ENCODE results near the gene DNER.

The DNER gene

DNA sequence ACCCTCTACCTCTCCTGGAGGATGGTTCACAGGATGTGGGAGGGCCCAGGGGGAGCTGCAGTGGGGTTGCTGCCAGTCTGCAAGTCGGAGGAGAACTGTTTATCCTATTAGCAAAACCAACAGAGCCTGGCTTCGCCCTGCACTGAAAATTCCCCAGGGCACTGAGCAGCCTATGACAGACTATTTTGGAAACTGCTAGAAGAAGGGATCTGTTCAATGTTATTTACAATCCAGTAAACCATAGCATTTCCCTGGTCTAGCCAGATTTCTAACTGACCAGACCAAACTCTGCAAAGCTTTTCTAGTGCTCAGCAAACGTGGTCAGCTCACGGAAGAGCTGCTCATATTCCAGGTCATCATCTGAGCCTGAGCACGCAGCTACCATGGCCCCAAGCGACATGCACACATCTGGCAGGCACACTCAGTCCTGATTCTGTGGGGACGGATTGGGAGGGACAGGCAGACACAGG lies 378.4 kb downstream of the DNER start:
- H3K9ac ChIP-seq (ENCODE audit: low read depth, low read length, poor library complexity, severe bottlenecking) = no peak overlapping the region
- no peaks in the 10 kb centered on the region for H4K20me1 ChIP-seq (ENCODE audit: insufficient read depth, low read length, poor library complexity, severe bottlenecking)
- no peaks in the 10 kb centered on the region for H3K36me3 ChIP-seq (ENCODE audit: insufficient read depth, low read length)
- no peaks in the 10 kb centered on the region for H3K27me3 ChIP-seq (ENCODE audit: insufficient read depth, low read length, poor library complexity, severe bottlenecking)
- H3F3A ChIP-seq (ENCODE audit: low read depth) = no peaks in the 10 kb centered on the region
- no peaks in the 10 kb centered on the region for H3K79me2 ChIP-seq (ENCODE audit: insufficient read depth, low read length)
- no peaks in the 10 kb centered on the region for H3K9me2 ChIP-seq (replicated peaks; ENCODE audit: low read depth, low read length)
- H3K4me3 ChIP-seq (ENCODE audit: low read length, poor library complexity, severe bottlenecking) = no peak overlapping the region
- no peak overlapping the region for H2AFZ ChIP-seq (ENCODE audit: low read length)
- no peaks in the 10 kb centered on the region for H3K4me1 ChIP-seq (ENCODE audit: insufficient read depth, low read length, poor library complexity, severe bottlenecking)
- H3K4me2 ChIP-seq (ENCODE audit: low read depth, low read length, poor library complexity, severe bottlenecking) = no peak overlapping the region
- no peaks in the 10 kb centered on the region for H3K9me3 ChIP-seq (ENCODE audit: insufficient read depth, low read depth, low read length)
- TF ChIP-seq, protein P1, sequence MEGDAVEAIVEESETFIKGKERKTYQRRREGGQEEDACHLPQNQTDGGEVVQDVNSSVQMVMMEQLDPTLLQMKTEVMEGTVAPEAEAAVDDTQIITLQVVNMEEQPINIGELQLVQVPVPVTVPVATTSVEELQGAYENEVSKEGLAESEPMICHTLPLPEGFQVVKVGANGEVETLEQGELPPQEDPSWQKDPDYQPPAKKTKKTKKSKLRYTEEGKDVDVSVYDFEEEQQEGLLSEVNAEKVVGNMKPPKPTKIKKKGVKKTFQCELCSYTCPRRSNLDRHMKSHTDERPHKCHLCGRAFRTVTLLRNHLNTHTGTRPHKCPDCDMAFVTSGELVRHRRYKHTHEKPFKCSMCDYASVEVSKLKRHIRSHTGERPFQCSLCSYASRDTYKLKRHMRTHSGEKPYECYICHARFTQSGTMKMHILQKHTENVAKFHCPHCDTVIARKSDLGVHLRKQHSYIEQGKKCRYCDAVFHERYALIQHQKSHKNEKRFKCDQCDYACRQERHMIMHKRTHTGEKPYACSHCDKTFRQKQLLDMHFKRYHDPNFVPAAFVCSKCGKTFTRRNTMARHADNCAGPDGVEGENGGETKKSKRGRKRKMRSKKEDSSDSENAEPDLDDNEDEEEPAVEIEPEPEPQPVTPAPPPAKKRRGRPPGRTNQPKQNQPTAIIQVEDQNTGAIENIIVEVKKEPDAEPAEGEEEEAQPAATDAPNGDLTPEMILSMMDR (conservative IDR thresholded peaks at IDR 0.05; ENCODE audit: low read length) = no peak
- no peak for TF ChIP-seq EZH2phosphoT487 (IDR thresholded peaks at IDR 0.05; ENCODE audit: borderline replicate concordance)

DNA sequence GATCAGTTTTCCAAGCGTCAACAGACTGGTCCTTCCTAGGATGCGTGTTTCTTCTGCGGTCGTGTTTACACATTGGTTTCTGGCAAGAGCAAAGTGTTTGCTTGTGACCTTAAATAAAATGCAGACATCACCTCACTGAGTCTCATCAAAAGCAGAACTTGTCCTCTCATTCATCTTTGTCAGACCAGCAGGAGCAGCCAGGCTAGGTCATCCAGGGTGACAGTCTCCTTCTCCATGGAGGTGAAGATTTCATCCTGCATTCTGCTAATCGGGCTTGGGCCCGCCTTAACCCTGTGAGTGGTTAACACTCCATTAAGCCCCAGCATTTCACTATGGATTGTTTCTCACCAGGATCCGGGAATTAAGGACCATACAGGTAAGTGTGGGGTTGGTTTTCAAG lies 379.0 kb downstream of the DNER start:
- TF ChIP-seq, protein P1 (conservative IDR thresholded peaks at IDR 0.05; ENCODE audit: low read length) = no peak
- TF ChIP-seq EZH2phosphoT487 (IDR thresholded peaks at IDR 0.05; ENCODE audit: borderline replicate concordance) = no peak
- Histone ChIP-seq H3K4me3 (ENCODE audit: low read length, poor library complexity, severe bottlenecking) (no peak overlapping the region), H3K4me1 (ENCODE audit: insufficient read depth, low read length, poor library complexity, severe bottlenecking) (no peaks in the 10 kb centered on the region)

DNA sequence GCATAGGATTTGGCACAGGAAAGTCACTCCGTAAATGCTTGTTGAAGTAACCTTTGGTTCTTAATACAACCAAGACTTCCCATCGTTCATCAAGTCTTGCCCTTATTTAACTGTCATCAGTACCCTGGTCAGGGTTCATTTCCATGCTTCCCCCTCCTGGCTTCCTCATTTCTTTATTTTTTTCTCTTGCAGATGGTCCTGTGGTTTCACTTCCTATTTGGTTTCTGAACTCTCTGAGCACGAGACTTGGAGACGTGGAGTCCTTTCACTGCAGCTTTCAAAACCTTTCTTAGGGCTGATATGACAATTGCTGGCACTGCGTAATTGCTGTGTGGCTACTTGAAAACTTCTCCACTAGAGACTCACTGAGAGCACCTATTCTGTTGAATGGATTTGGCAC lies 383.4 kb downstream of the DNER start:
- Histone ChIP-seq H3F3A (ENCODE audit: low read depth) (no peaks in the 10 kb centered on the region), H3K36me3 (ENCODE audit: insufficient read depth, low read length) (no peaks in the 10 kb centered on the region), H3K4me3 (ENCODE audit: low read length, poor library complexity, severe bottlenecking) (no peak overlapping the region), H4K20me1 (ENCODE audit: insufficient read depth, low read length, poor library complexity, severe bottlenecking) (no peaks in the 10 kb centered on the region), H3K4me1 (ENCODE audit: insufficient read depth, low read length, poor library complexity, severe bottlenecking) (no peaks in the 10 kb centered on the region), H3K27me3 (ENCODE audit: insufficient read depth, low read length, poor library complexity, severe bottlenecking) (no peaks in the 10 kb centered on the region), H3K9me2 (replicated peaks; ENCODE audit: low read depth, low read length) (no peaks in the 10 kb centered on the region), H3K9ac (ENCODE audit: low read depth, low read length, poor library complexity, severe bottlenecking) (no peak overlapping the region), H3K79me2 (ENCODE audit: insufficient read depth, low read length) (no peaks in the 10 kb centered on the region), H3K9me3 (ENCODE audit: insufficient read depth, low read depth, low read length) (no peaks in the 10 kb centered on the region), H2AFZ (ENCODE audit: low read length) (no peak overlapping the region), H3K4me2 (ENCODE audit: low read depth, low read length, poor library complexity, severe bottlenecking) (no peak overlapping the region)
- TF ChIP-seq, protein P1 (conservative IDR thresholded peaks at IDR 0.05; ENCODE audit: low read length) = no peak
- no peak for TF ChIP-seq EZH2phosphoT487 (IDR thresholded peaks at IDR 0.05; ENCODE audit: borderline replicate concordance)

More for the DNA sequence above, 379.0 kb downstream of the DNER start:
- no peak overlapping the region for H2AFZ ChIP-seq (ENCODE audit: low read length)
- H3K36me3 ChIP-seq (ENCODE audit: insufficient read depth, low read length) = no peaks in the 10 kb centered on the region
- no peaks in the 10 kb centered on the region for H3F3A ChIP-seq (ENCODE audit: low read depth)
- H3K9ac ChIP-seq (ENCODE audit: low read depth, low read length, poor library complexity, severe bottlenecking) = no peak overlapping the region
- H3K79me2 ChIP-seq (ENCODE audit: insufficient read depth, low read length) = no peaks in the 10 kb centered on the region
- H3K9me3 ChIP-seq (ENCODE audit: insufficient read depth, low read depth, low read length) = no peaks in the 10 kb centered on the region
- no peak overlapping the region for H3K4me2 ChIP-seq (ENCODE audit: low read depth, low read length, poor library complexity, severe bottlenecking)
- H4K20me1 ChIP-seq (ENCODE audit: insufficient read depth, low read length, poor library complexity, severe bottlenecking) = no peaks in the 10 kb centered on the region
- no peaks in the 10 kb centered on the region for H3K9me2 ChIP-seq (replicated peaks; ENCODE audit: low read depth, low read length)
- no peaks in the 10 kb centered on the region for H3K27me3 ChIP-seq (ENCODE audit: insufficient read depth, low read length, poor library complexity, severe bottlenecking)

Data from Loucy (cell line).